HEK293 (cell line): Measurements from ENCODE around the gene DCST1.

ENCODE experiments used
- CTCF ChIA-PET: fragments of 350-600 bp; formaldehyde crosslinking; extraction: SDS; loops from one replicate; lab custom pipeline; 2021; ENCODE audit warnings: antibody characterized with exemption; lab: Yijun Ruan, JAX
- POLR2A ChIA-PET: fragments of 300-600 bp; formaldehyde crosslinking; extraction: SDS; loops from one replicate; lab custom pipeline; 2020; ENCODE audit warnings: antibody characterized with exemption, inconsistent platforms; lab: Yijun Ruan, JAX
- H3K27ac ChIP-seq: fragments of 200-500 bp; sonication (Bioruptor generic); 2 replicates; pipeline ENCODE4 v1.5.1; 2014; ENCODE audit warnings: low read depth, low read length, control low read depth, inconsistent platforms; ENCODE audit errors: extremely low read depth
- H3K36me3 ChIP-seq, 2 experiments: fragments of 200-500 bp in 1 of 2; sonication (Bioruptor generic) in 1 of 2; 1 replicate in 1 of 2; 2 replicates in 1 of 2; pipeline ENCODE4 v1.5.1; 2014 to 2017; ENCODE audit warnings: inconsistent platforms in 2 of 2, low read length in 2 of 2; ENCODE audit not compliant: control insufficient read depth in 2 of 2, insufficient read depth in 1 of 2
- H3K4me1 ChIP-seq: fragments of 200-500 bp; sonication (Bioruptor generic); 2 replicates; pipeline ENCODE4 v1.5.1; 2014; ENCODE audit warnings: mild to moderate bottlenecking, low read length, inconsistent platforms; ENCODE audit not compliant: control insufficient read depth, insufficient read depth
- H3K4me3 ChIP-seq: 2 replicates; pipeline ENCODE4 v1.5.1; 2011; ENCODE audit warnings: low read depth, mild to moderate bottlenecking, control low read depth, low read length, moderate library complexity
- H3K9me3 ChIP-seq: fragments of 200-500 bp; sonication (Bioruptor generic); 2 replicates; pipeline ENCODE4 v1.5.1; 2014; ENCODE audit warnings: low read depth, low read length, inconsistent platforms; ENCODE audit not compliant: control insufficient read depth, insufficient read depth
- BCL11A ChIP-seq: fragments of 450-650 bp; formaldehyde crosslinking; IDR thresholded peaks from 2 replicates; pipeline ENCODE4 v1.5.1; 2016; ENCODE audit warnings: low read depth, missing biosample characterization, missing genetic modification characterization
- GLIS1 ChIP-seq: fragments of 450-650 bp; formaldehyde crosslinking; IDR thresholded peaks from 2 replicates; pipeline ENCODE4 v1.5.1; 2016; ENCODE audit warnings: missing biosample characterization, missing genetic modification characterization
- GLIS2 ChIP-seq: fragments of 450-650 bp; formaldehyde crosslinking; IDR thresholded peaks from 2 replicates; pipeline ENCODE4 v1.5.1; 2016; ENCODE audit warnings: missing biosample characterization, missing genetic modification characterization
- KLF9 ChIP-seq: fragments of 450-650 bp; formaldehyde crosslinking; IDR thresholded peaks from 2 replicates; pipeline ENCODE4 v1.5.1; 2016; ENCODE audit warnings: missing biosample characterization, missing genetic modification characterization, low read depth
- ZBTB20 ChIP-seq: fragments of 450-650 bp; formaldehyde crosslinking; IDR thresholded peaks from 2 replicates; pipeline ENCODE4 v1.5.1; 2016; ENCODE audit warnings: missing biosample characterization, missing genetic modification characterization
- ZEB2 ChIP-seq: fragments of 450-650 bp; formaldehyde crosslinking; IDR thresholded peaks from 2 replicates; pipeline ENCODE4 v1.5.1; 2016; ENCODE audit warnings: missing biosample characterization, missing genetic modification characterization
- ZIC2 ChIP-seq: fragments of 450-650 bp; formaldehyde crosslinking; IDR thresholded peaks from 2 replicates; pipeline ENCODE4 v1.5.1; 2016; ENCODE audit warnings: missing biosample characterization, missing genetic modification characterization
- ZNF146 ChIP-seq: fragments of 450-650 bp; formaldehyde crosslinking; IDR thresholded peaks from 2 replicates; pipeline ENCODE4 v1.5.1; 2016; ENCODE audit warnings: missing biosample characterization, missing genetic modification characterization
- ZNF366 ChIP-seq: fragments of 450-650 bp; formaldehyde crosslinking; conservative IDR thresholded peaks from 2 replicates; pipeline ENCODE4 v1.5.1; 2016; ENCODE audit warnings: missing biosample characterization, missing genetic modification characterization
- ZNF660 ChIP-seq: fragments of 450-650 bp; IDR thresholded peaks from 2 replicates; pipeline ENCODE4 v1.5.1; 2018; ENCODE audit warnings: missing biosample characterization, mild to moderate bottlenecking, missing genetic modification characterization
- ZNF707 ChIP-seq: fragments of 450-650 bp; formaldehyde crosslinking; IDR thresholded peaks from 2 replicates; pipeline ENCODE4 v1.5.1; 2016; ENCODE audit warnings: missing biosample characterization, missing genetic modification characterization
- ZNF791 ChIP-seq: fragments of 450-650 bp; formaldehyde crosslinking; IDR thresholded peaks from 2 replicates; pipeline ENCODE4 v1.5.1; 2016; ENCODE audit warnings: missing biosample characterization, missing genetic modification characterization
- ZXDB ChIP-seq: fragments of 450-650 bp; formaldehyde crosslinking; IDR thresholded peaks from 2 replicates; pipeline ENCODE4 v1.5.1; 2016; ENCODE audit warnings: missing biosample characterization, missing genetic modification characterization
- TF ChIP-seq, protein P1 (sequence below): fragments of 450-650 bp; formaldehyde crosslinking; IDR thresholded peaks from 2 replicates; pipeline ENCODE4 v1.5.1; 2016; ENCODE audit warnings: missing biosample characterization, missing genetic modification characterization
- TF ChIP-seq, protein P2 (sequence below): fragments of 450-650 bp; formaldehyde crosslinking; IDR thresholded peaks from 2 replicates; pipeline ENCODE4 v1.5.1; 2016; ENCODE audit warnings: missing biosample characterization, missing genetic modification characterization
- TF ChIP-seq, protein P3 (sequence below): fragments of 450-650 bp; formaldehyde crosslinking; IDR thresholded peaks from 2 replicates; pipeline ENCODE4 v1.5.1; 2017; ENCODE audit warnings: missing biosample characterization, missing genetic modification characterization
- TF ChIP-seq, protein P4 (sequence below): fragments of 450-650 bp; formaldehyde crosslinking; optimal IDR thresholded peaks from 2 replicates; pipeline ENCODE3; 2016; ENCODE audit warnings: missing biosample characterization, mild to moderate bottlenecking, missing genetic modification characterization
- TF ChIP-seq, protein P5 (sequence below): fragments of 450-650 bp; formaldehyde crosslinking; IDR thresholded peaks from 2 replicates; pipeline ENCODE4 v1.5.1; 2016; ENCODE audit warnings: missing biosample characterization, missing genetic modification characterization
- TF ChIP-seq, protein P6 (sequence below): fragments of 450-650 bp; formaldehyde crosslinking; IDR thresholded peaks from 2 replicates; pipeline ENCODE4 v1.5.1; 2016; ENCODE audit warnings: missing biosample characterization, missing genetic modification characterization, low read depth

DCST1 gene

DNA sequence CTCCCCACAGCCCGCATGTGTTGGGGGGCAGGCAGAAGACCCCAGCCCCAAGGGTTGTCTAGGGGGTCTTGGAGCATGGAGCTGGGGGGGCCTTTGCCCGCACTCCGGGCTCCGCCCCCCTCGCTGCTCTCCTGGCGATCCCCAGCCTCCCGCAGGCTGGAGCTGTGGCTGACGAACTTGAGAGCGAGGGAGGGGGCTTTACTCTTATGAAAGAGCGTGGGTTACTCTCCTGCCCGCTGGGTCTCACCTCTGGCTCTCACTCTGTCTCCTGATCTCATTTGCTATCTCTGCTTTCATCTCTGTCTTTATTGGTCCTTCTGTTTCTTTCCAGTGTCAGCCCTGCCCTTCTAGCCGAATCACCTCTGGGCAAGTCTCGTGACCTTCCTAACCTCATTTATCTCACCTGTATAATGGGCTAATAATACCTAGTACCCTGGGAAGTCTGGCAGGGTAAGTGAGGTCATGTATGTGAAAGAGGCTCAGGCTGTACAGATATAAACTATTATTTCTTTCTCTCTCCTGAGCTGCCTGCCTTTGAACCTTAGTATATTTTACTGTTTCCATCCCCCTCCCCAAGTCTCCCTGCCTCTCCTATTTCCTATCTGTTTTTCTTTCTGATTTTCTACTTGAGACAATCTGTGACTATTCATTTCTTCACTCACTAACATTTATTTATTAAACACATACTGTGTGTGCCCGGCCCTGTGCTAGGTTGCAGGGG, 30.6 kb downstream of the DCST1 start (continued):
- no peak for TF ChIP-seq ZXDB (tag by site-specific recombination)
- TF ChIP-seq ZNF146 (tag by site-specific recombination) = no peak
- peak; percentile 22; the same call in 1 of the 2 replicates for TF ChIP-seq ZNF366 (tag by site-specific recombination)
- TF ChIP-seq, protein P1, sequence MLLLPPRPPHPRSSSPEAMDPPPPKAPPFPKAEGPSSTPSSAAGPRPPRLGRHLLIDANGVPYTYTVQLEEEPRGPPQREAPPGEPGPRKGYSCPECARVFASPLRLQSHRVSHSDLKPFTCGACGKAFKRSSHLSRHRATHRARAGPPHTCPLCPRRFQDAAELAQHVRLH (tag by site-specific recombination) = peak; percentile 86
- TF ChIP-seq GLIS2 (tag by site-specific recombination) = peak; percentile 94
- TF ChIP-seq KLF9 (tag by site-specific recombination) = peak; percentile 54
- peak; percentile 67 for TF ChIP-seq ZIC2 (tag by site-specific recombination)
- TF ChIP-seq, protein P2, sequence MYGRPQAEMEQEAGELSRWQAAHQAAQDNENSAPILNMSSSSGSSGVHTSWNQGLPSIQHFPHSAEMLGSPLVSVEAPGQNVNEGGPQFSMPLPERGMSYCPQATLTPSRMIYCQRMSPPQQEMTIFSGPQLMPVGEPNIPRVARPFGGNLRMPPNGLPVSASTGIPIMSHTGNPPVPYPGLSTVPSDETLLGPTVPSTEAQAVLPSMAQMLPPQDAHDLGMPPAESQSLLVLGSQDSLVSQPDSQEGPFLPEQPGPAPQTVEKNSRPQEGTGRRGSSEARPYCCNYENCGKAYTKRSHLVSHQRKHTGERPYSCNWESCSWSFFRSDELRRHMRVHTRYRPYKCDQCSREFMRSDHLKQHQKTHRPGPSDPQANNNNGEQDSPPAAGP = 0 out of 2 replicates have a peak, but pooled peaks have one; percentile 41
- TF ChIP-seq, protein P3, sequence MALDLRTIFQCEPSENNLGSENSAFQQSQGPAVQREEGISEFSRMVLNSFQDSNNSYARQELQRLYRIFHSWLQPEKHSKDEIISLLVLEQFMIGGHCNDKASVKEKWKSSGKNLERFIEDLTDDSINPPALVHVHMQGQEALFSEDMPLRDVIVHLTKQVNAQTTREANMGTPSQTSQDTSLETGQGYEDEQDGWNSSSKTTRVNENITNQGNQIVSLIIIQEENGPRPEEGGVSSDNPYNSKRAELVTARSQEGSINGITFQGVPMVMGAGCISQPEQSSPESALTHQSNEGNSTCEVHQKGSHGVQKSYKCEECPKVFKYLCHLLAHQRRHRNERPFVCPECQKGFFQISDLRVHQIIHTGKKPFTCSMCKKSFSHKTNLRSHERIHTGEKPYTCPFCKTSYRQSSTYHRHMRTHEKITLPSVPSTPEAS (tag by site-specific recombination) = no peak
- TF ChIP-seq, protein P4, sequence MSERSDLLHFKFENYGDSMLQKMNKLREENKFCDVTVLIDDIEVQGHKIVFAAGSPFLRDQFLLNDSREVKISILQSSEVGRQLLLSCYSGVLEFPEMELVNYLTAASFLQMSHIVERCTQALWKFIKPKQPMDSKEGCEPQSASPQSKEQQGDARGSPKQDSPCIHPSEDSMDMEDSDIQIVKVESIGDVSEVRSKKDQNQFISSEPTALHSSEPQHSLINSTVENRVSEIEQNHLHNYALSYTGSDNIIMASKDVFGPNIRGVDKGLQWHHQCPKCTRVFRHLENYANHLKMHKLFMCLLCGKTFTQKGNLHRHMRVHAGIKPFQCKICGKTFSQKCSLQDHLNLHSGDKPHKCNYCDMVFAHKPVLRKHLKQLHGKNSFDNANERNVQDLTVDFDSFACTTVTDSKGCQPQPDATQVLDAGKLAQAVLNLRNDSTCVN (tag by site-specific recombination) = peak; percentile 1
- TF ChIP-seq, protein P5, sequence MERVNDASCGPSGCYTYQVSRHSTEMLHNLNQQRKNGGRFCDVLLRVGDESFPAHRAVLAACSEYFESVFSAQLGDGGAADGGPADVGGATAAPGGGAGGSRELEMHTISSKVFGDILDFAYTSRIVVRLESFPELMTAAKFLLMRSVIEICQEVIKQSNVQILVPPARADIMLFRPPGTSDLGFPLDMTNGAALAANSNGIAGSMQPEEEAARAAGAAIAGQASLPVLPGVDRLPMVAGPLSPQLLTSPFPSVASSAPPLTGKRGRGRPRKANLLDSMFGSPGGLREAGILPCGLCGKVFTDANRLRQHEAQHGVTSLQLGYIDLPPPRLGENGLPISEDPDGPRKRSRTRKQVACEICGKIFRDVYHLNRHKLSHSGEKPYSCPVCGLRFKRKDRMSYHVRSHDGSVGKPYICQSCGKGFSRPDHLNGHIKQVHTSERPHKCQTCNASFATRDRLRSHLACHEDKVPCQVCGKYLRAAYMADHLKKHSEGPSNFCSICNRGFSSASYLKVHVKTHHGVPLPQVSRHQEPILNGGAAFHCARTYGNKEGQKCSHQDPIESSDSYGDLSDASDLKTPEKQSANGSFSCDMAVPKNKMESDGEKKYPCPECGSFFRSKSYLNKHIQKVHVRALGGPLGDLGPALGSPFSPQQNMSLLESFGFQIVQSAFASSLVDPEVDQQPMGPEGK = peak; percentile 83
- TF ChIP-seq GLIS1 (tag by site-specific recombination) = peak; percentile 79
- TF ChIP-seq ZEB2 (tag by site-specific recombination) = peak; percentile 11
- TF ChIP-seq, all 188 proteins: peak for 19

DNA sequence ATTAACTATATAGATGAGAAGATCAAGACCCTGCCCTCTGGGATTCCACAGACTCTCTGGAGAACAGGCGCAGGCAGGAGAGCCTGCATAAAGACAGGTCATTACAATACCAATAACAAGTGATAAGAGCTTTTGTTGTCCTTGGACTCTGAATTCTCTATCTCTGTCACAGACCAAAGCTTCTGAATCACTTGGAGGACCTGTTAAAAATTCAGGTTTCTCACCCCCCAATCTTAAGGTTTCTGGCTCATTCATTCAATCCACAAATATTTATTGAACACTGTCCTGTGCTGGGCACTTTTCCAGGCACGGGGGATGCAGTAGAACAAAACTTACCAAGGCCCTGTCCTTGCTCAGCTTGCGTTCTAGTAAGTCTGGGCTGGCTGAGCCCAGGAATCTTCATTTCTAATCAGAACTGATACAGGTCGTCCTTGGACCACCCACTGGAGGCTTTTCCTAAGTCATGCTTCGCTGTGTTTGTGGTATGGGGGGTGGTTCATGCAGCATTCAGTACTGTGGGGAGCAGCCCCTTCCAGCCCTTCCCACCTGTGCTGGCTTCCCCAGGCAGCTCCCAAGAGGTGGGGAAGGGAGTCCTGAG, 31.3 kb downstream of the DCST1 start:
- ChIA-PET POLR2A (interaction anchor here (0.7 to 1.5 kb wide), 5 partner anchors 11 to 70 kb away, joined by 3 to 6 read pairs (median 5); partner anchors contain the start of gene EFNA3), CTCF (interaction anchor here (0.5 to 10.9 kb wide), 9 partner anchors 7 to 729 kb away, joined by 3 to 117 read pairs (median 5); partner anchors contain the start of genes ADAM15 and EFNA3)
- no peak overlapping the region for H3K27ac ChIP-seq
- no peaks in the 10 kb centered on the region for H3K9me3 ChIP-seq
- H3K36me3 ChIP-seq = peaks cover 0 to 17% of the 10 kb centered on the region in 2 experiments; a peak in 1 of 3 replicates
- H3K4me3 ChIP-seq = no peak overlapping the region
- no peaks in the 10 kb centered on the region; the same call in none of the 2 replicates for H3K4me1 ChIP-seq
- TF ChIP-seq ZNF660 (tag by site-specific recombination) = no peak
- TF ChIP-seq ZBTB20 (tag by site-specific recombination) = peak; percentile 41; the same call in 1 of the 2 replicates

DNA sequence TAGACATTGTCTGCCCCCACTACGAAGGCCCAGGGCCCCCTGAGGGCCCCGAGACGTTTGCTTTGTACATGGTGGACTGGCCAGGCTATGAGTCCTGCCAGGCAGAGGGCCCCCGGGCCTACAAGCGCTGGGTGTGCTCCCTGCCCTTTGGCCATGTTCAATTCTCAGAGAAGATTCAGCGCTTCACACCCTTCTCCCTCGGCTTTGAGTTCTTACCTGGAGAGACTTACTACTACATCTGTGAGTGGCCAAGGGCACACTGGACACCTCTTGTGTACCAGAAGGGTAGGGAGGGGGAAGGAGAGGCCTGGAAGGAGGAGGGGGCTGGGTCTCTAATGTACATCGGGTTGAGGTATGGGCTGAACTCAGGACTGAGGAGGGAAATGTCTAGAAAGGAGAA, 33.2 kb downstream of the DCST1 start:
- Histone ChIP-seq H3K27ac (no peak overlapping the region), H3K9me3 (no peaks in the 10 kb centered on the region), H3K4me1 (peaks cover 3% of the 10 kb centered on the region), H3K4me3 (no peak overlapping the region), H3K36me3 (peaks cover 0 to 5% of the 10 kb centered on the region in 2 experiments; a peak in 1 of 3 replicates)
- no peak for TF ChIP-seq ZNF791 (tag by site-specific recombination)
- no peak for TF ChIP-seq ZNF660 (tag by site-specific recombination)
- no peak for TF ChIP-seq ZNF707 (tag by site-specific recombination)
- TF ChIP-seq BCL11A = no peak
- TF ChIP-seq, protein P6, sequence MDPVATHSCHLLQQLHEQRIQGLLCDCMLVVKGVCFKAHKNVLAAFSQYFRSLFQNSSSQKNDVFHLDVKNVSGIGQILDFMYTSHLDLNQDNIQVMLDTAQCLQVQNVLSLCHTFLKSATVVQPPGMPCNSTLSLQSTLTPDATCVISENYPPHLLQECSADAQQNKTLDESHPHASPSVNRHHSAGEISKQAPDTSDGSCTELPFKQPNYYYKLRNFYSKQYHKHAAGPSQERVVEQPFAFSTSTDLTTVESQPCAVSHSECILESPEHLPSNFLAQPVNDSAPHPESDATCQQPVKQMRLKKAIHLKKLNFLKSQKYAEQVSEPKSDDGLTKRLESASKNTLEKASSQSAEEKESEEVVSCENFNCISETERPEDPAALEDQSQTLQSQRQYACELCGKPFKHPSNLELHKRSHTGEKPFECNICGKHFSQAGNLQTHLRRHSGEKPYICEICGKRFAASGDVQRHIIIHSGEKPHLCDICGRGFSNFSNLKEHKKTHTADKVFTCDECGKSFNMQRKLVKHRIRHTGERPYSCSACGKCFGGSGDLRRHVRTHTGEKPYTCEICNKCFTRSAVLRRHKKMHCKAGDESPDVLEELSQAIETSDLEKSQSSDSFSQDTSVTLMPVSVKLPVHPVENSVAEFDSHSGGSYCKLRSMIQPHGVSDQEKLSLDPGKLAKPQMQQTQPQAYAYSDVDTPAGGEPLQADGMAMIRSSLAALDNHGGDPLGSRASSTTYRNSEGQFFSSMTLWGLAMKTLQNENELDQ (tag by site-specific recombination) = no peak
- POLR2A ChIA-PET = interaction anchor here (0.9 kb wide), 1 partner anchor 9 kb away, joined by 4 read pairs; no protein-coding TSS in a partner anchor
- CTCF ChIA-PET = interaction anchor here (0.6 to 1.2 kb wide), 3 partner anchors 9 to 40 kb away, joined by 3 to 4 read pairs (median 4); no protein-coding TSS in a partner anchor
